Measurements from ENCODE around the gene PAX3.

GRCh38 chr2:222228054-222228453 lies 70.7 kb downstream of the PAX3 start:
- TF ChIP-seq CTCF (IDR thresholded peaks at IDR 0.05) (no peak), POLR2A (IDR thresholded peaks at IDR 0.05) (no peak)

Measured in breast epithelium (tissue), 3 donors.